NAMALWA (cell line): ENCODE measurements around the gene KDM6B.

Experiments
- DNase-seq: peaks from one replicate; pipeline ENCODE4 v3.0.0-alpha.2; 2015; ENCODE audit warnings: low spot score

KDM6B gene

GRCh38 chr17:7880076-7880868, 46.3 kb downstream of the KDM6B start:
- no peak for DNase-seq

- no peak for DNase-seq
Observed at GRCh38 chr17:7881276-7882054, 47.4 kb downstream of the KDM6B start.

GRCh38 chr17:7882068-7882467, 48.1 kb downstream of the KDM6B start:
- no peak for DNase-seq

- no peak for DNase-seq
Observed at GRCh38 chr17:7882629-7883028, 48.6 kb downstream of the KDM6B start.
